ENCODE data around the gene KCNS1. TPM values are rescaled to one million over a fixed set of nuclear protein-coding genes. Genes with fewer than 3 reads are reported as not detected.

The KCNS1 gene, protein sequence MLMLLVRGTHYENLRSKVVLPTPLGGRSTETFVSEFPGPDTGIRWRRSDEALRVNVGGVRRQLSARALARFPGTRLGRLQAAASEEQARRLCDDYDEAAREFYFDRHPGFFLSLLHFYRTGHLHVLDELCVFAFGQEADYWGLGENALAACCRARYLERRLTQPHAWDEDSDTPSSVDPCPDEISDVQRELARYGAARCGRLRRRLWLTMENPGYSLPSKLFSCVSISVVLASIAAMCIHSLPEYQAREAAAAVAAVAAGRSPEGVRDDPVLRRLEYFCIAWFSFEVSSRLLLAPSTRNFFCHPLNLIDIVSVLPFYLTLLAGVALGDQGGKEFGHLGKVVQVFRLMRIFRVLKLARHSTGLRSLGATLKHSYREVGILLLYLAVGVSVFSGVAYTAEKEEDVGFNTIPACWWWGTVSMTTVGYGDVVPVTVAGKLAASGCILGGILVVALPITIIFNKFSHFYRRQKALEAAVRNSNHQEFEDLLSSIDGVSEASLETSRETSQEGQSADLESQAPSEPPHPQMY
- total RNA-seq = 0.76 TPM

DNA sequence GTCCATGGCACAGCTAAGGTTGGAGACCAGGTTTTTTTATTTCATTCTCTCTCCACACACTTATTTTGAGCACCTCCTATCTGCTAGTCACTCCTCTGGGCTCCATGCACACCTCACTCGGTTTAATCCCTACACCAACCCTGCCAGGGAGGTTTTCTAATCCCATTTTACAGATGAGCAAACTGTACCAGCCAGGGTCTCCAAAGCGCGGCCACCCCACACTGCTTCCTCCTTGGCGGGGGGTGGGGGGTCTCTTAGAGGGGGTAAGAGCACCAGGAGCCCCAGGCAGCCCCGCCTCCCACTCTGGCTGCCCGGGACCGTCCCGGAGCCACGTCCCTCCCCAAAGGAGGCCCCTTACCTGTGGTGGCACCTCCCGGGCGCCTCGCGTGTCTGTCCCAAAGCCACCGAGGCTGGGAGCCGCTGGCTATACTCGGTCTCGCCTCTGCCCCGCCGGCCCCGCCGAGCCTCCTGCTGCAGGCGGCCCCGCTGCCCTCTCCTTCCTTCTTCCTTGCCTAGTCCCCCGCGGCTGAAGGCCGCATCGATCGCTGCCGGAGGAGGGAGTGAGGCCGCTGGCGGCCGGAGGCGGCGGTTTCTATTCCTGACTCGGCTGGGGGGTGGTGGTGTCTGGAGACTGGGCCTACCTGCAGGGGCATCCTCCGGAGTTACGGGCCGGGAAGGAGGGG is at the start of gene KCNS1:
Gene KCNS1, minus strand, starts transcription at position 565 of the 683 bp plus-strand sequence. CDS start 1,891 bp downstream, outside the sequence.

DNA sequence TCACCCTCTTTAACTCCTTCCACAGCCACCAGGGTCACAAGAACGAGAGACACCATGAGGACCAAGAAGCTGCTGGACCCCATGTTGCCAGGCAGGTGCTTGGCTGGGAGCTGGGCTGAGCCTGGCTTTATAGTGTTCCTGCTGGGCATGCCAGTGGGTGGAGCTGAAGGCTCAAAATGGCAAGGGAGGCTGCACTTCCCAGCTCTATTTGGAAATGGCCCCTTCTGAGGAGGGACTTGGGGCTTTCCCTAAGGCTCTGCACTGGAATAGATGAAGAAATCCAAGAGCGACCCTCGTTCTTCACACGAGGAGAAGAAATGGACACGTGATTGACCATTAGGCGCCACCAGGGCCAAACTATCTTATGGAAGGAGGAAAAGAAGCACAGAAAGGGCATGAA is 23.4 kb upstream of the KCNS1 start, which contains the start of gene WFDC12:
Gene WFDC12, minus strand, starts transcription at position 101 of the 400 bp plus-strand sequence. Its CDS starts 18 bp downstream, at position 83.

DNA sequence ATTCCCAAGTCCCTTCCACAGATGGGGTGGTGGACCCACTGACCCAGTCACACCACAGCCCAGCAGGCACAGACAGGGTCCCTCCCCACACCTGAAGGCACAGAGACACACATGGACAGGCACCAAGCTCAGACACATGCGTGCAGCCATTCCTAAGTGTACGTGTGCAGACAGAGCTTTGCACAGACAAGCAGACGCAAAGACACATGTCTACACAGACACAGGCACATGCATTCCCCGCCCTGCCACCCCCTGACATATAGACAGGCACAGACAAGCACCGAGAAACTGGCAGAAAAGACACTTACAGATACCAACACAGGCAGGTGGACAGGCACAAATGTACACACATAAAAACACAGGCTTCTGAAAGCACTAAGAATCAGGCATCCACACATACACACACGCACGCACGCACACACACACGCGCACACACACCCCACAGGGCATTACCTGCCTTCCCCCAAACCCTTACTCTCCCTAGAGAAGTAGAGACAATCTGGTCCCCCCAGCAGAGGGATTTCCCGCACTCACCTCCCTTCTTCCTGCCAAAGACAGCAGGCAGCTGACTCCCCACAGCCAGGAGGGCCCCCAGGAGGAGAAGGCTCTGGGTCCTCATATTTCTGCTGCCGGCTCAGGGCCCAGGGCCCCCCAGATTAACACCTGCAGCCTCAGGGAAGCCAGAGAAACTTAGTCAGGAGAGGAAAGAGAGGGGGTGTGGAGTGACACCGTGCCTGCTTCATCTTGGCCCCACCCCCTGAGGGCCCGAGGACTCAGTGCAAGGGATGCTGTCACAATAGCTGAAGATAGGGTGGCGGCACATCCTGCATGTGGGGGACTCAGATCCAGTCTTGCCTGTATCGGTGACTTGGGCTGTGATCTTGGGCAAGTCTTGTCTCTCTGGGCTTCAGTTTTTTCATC is 13.8 kb upstream of the KCNS1 start, which contains the start of gene WFDC5:
Gene WFDC5, minus strand, starts transcription at position 710 of the 921 bp plus-strand sequence. Its CDS starts 91 bp downstream, at position 619.

Other genes with a start within 250 kb of the KCNS1 start
- 97.3 TPM for gene YWHAB, start 215.4 kb downstream of the KCNS1 start, total RNA-seq
- gene PABPC1L, start 191.1 kb downstream of the KCNS1 start, total RNA-seq = 30.0 TPM
- 15.5 TPM for gene TOMM34, start 140.7 kb downstream of the KCNS1 start, total RNA-seq
- 26.6 TPM for gene STK4, start 134.6 kb downstream of the KCNS1 start, total RNA-seq
- not detected for gene WFDC5, start 14.0 kb upstream of the KCNS1 start, total RNA-seq
- not detected for gene WFDC12, start 23.3 kb upstream of the KCNS1 start, total RNA-seq
- not detected for gene PI3, start 73.8 kb upstream of the KCNS1 start, total RNA-seq
- not detected for gene SEMG1, start 105.9 kb upstream of the KCNS1 start, total RNA-seq
- gene SEMG2, start 120.2 kb upstream of the KCNS1 start, total RNA-seq = 0.06 TPM
- 2.8 TPM for gene SLPI, start 153.4 kb upstream of the KCNS1 start, total RNA-seq
- gene RBPJL, start 205.7 kb upstream of the KCNS1 start, total RNA-seq = not detected
- 0.99 TPM for gene MATN4, start 207.2 kb upstream of the KCNS1 start, total RNA-seq
- 122 TPM for gene SDC4, start 247.3 kb upstream of the KCNS1 start, total RNA-seq

Data from metanephros (tissue), 1 donor.